Muscle of arm (tissue), 14 donors: ENCODE measurements around the gene POLRMT. TPM values are rescaled to one million over a fixed set of nuclear protein-coding genes. Genes with fewer than 3 reads are reported as not detected.
"Not testable (repeated sequence)": the region's sequence is repeated elsewhere in the genome, so short reads cannot be mapped to it uniquely, and the experiment has no call there.

Source experiments
- DNase-seq: peaks from one replicate; pipeline ENCODE4 v3.0.0-alpha.2; 2013
- long read RNA-seq, 11 donors: transcript quantifications; one replicate each; lab custom pipeline, GENCODE V29; 2026
- polyA plus RNA-seq, 12 donors: library from polyadenylated mRNA; unstranded; fragments of 120-200 nt; gene quantifications; one replicate each; pipeline ENCODE4 v1.2.1, GENCODE V29; 2013; ENCODE audit not compliant: insufficient read length in 12 of 12

Gene POLRMT
- 10 to 100 TPM in 11 of 12 donors, not detected in 1; 23.7 to 58.0 (median 29.2) TPM for polyA plus RNA-seq
- long read RNA-seq, donor 1, partial matches to known transcripts: 0 of 7 reads
- long read RNA-seq, donor 1, other reads (novel, unspliced or antisense): 0 of 7 reads
- long read RNA-seq, donor 2, partial matches to known transcripts: 0 of 2 reads
- long read RNA-seq, donor 2, other reads (novel, unspliced or antisense): 0 of 2 reads
- long read RNA-seq, donor 3, partial matches to known transcripts: 0 of 1 reads
- long read RNA-seq, donor 3, other reads (novel, unspliced or antisense): 0 of 1 reads
- long read RNA-seq, donor 4: 0 reads
- long read RNA-seq, donor 5: 0 reads
- long read RNA-seq, donor 6, partial matches to known transcripts: 0 of 1 reads
- long read RNA-seq, donor 6, other reads (novel, unspliced or antisense): 0 of 1 reads
- long read RNA-seq, donor 7, partial matches to known transcripts: 0 of 1 reads
- long read RNA-seq, donor 7, other reads (novel, unspliced or antisense): 0 of 1 reads
- long read RNA-seq, donor 8, partial matches to known transcripts: 7 of 10 reads
- long read RNA-seq, donor 8, other reads (novel, unspliced or antisense): 0 of 10 reads
- long read RNA-seq, donor 9, partial matches to known transcripts: 0 of 1 reads
- long read RNA-seq, donor 9, other reads (novel, unspliced or antisense): 0 of 1 reads
- long read RNA-seq, donor 10, partial matches to known transcripts: 0 of 15 reads
- long read RNA-seq, donor 10, other reads (novel, unspliced or antisense): 14 of 15 reads
- long read RNA-seq, donor 11, partial matches to known transcripts: 0 of 3 reads
- long read RNA-seq, donor 11, other reads (novel, unspliced or antisense): 0 of 3 reads

GRCh38 chr19:633068-633785, at the start of gene POLRMT:
POLRMT (minus strand) TSS chr19:633537; CDS start chr19:633512, 25 bp downstream.
- DNase-seq: peak; percentile 98

- DNase-seq: no peak
Observed at GRCh38 chr19:682678-683320, 49.5 kb upstream of the POLRMT start.

GRCh38 chr19:681029-682019, 48.0 kb upstream of the POLRMT start:
- no peak for DNase-seq

GRCh38 chr19:680287-681028, 47.1 kb upstream of the POLRMT start:
- DNase-seq: peak; percentile 96

- peak; percentile 83 for DNase-seq
Observed at GRCh38 chr19:679418-680286, 46.3 kb upstream of the POLRMT start.

- no peak for DNase-seq
Observed at GRCh38 chr19:678791-679388, 45.6 kb upstream of the POLRMT start.

- no peak for DNase-seq
Observed at GRCh38 chr19:677601-678436, 44.5 kb upstream of the POLRMT start.

GRCh38 chr19:677201-677600, 43.9 kb upstream of the POLRMT start:
- DNase-seq: no peak

- no peak for DNase-seq
Observed at GRCh38 chr19:676339-677105, 43.2 kb upstream of the POLRMT start, which contains the start of gene FSTL3. FSTL3 (plus strand) TSS chr19:676392; CDS start chr19:676424, 32 bp downstream.

- no peak for DNase-seq
Observed at GRCh38 chr19:676007-676338, 42.6 kb upstream of the POLRMT start.

- DNase-seq: no peak
Observed at GRCh38 chr19:674282-675151, 41.2 kb upstream of the POLRMT start.

- DNase-seq: no peak
Observed at GRCh38 chr19:670609-671075, 37.3 kb upstream of the POLRMT start.

GRCh38 chr19:668675-669434, 35.5 kb upstream of the POLRMT start:
- not testable (repeated sequence) for DNase-seq

GRCh38 chr19:666985-667573, 33.7 kb upstream of the POLRMT start:
- not testable (repeated sequence) for DNase-seq
